GM12878 (cell line): ENCODE data around the gene PDGFC. TPM values are rescaled to one million over a fixed set of nuclear protein-coding genes. Genes with fewer than 3 reads are reported as not detected.

ENCODE experiments used
- ATAC-seq: fragments of 200-7000 bp; cut with Tn5 transposase; 3 replicates; pipeline ENCODE4 v1.9.1; 2020; ENCODE audit warnings: mild to moderate bottlenecking, moderate library complexity
- BruUV-seq: library from RNA; stranded (reverse); fragments of 400-500 nt; replicated peaks from 2 replicates; lab custom pipeline; 2021; lab: Mats Ljungman, UMichigan
- CTCF ChIA-PET: fragments of 300-600 bp; sonication (Branson Sonifier 250); formaldehyde crosslinking; extraction: SDS; loops from one replicate; lab custom pipeline; 2021; ENCODE audit warnings: inconsistent platforms; lab: Yijun Ruan, JAX
- POLR2A ChIA-PET: fragments of 350-600 bp; formaldehyde crosslinking; extraction: SDS; loops from one replicate; lab custom pipeline; 2021; ENCODE audit warnings: inconsistent platforms; lab: Charles Lee
- RAD21 ChIA-PET: fragments of 300-600 bp; sonication (Branson Sonifier 250); formaldehyde crosslinking; loops from one replicate; lab custom pipeline; 2023; ENCODE audit warnings: antibody characterized with exemption; ENCODE audit not compliant: unreplicated experiment; lab: Charles Lee
- SMC1A ChIA-PET: fragments of 300-600 bp; sonication (Branson Sonifier 250); formaldehyde crosslinking; loops from one replicate; lab custom pipeline; 2023; ENCODE audit not compliant: unreplicated experiment, uncharacterized antibody; lab: Charles Lee
- DNase-seq: peaks from one replicate; pipeline ENCODE4 v3.0.0-alpha.2; 2011; ENCODE audit warnings: low read depth, low spot score
- FAIRE-seq: peaks from 3 replicates; lab custom pipeline; 2011; peaks lifted over from hg19 to GRCh38; lab: Jason Lieb, UNC
- H2AFZ ChIP-seq: 2 replicates; pipeline ENCODE4 v1.6.0; 2011; ENCODE audit warnings: low read depth, low read length, control low read depth; ENCODE audit not compliant: control insufficient read depth
- H3K27ac ChIP-seq: 2 replicates; pipeline ENCODE4 v1.5.1; 2011; ENCODE audit warnings: control low read depth; ENCODE audit not compliant: control insufficient read depth, insufficient read depth
- H3K27me3 ChIP-seq, 2 experiments: replicated peaks in 1 of 2; 2 replicates each; pipeline versions ENCODE4 v1.6.0 to v1.6.1; 2011; ENCODE audit warnings: low read length in 1 of 2; ENCODE audit not compliant: control insufficient read depth in 2 of 2, insufficient read depth in 2 of 2
- H3K36me3 ChIP-seq, 2 experiments: 2 replicates each; pipeline ENCODE4 v1.5.1; 2011; ENCODE audit warnings: low read length in 1 of 2; ENCODE audit not compliant: control insufficient read depth in 2 of 2, insufficient read depth in 2 of 2
- H3K4me1 ChIP-seq: 2 replicates; pipeline ENCODE4 v1.6.1; 2011; ENCODE audit warnings: mild to moderate bottlenecking, low read length, moderate library complexity, mixed read lengths; ENCODE audit not compliant: control insufficient read depth, insufficient read depth
- H3K4me2 ChIP-seq: 2 replicates; pipeline ENCODE4 v1.6.0; 2011; ENCODE audit warnings: control low read depth; ENCODE audit not compliant: control insufficient read depth, insufficient read depth
- H3K4me3 ChIP-seq: fragments of 200-600 bp; sonication (generic); 2 replicates; pipeline ENCODE4 v1.5.1; 2016
- H3K79me2 ChIP-seq: 2 replicates; pipeline ENCODE4 v1.6.0; 2011; ENCODE audit warnings: low read length; ENCODE audit not compliant: control insufficient read depth, insufficient read depth
- H3K9ac ChIP-seq: 2 replicates; pipeline ENCODE4 v1.8.0; 2011; ENCODE audit warnings: low read length, control low read depth, mixed read lengths; ENCODE audit not compliant: control insufficient read depth, insufficient read depth
- H3K9me3 ChIP-seq: replicated peaks from 3 replicates; pipeline ENCODE4 v1.5.1; 2011; ENCODE audit warnings: mild to moderate bottlenecking, low read length; ENCODE audit not compliant: control insufficient read depth, insufficient read depth
- H4K20me1 ChIP-seq: 2 replicates; pipeline ENCODE4 v1.6.0; 2011; ENCODE audit not compliant: control insufficient read depth, insufficient read depth
- BACH1 ChIP-seq: fragments of 450-650 bp; IDR thresholded peaks from 2 replicates; pipeline ENCODE4 v1.6.1; 2017; ENCODE audit warnings: mild to moderate bottlenecking, borderline replicate concordance
- CEBPB ChIP-seq, 2 experiments: fragments of 150-350 bp in 1 of 2; IDR thresholded peaks; 2 replicates each; pipeline ENCODE4 v1.6.1; 2012 to 2014; ENCODE audit warnings: low read depth in 2 of 2, low read length in 2 of 2, borderline replicate concordance in 1 of 2, inconsistent platforms in 1 of 2
- CREB1 ChIP-seq: IDR thresholded peaks from 2 replicates; pipeline ENCODE4 v1.6.1; 2012; ENCODE audit warnings: low read depth, mild to moderate bottlenecking, inconsistent platforms
- MXI1 ChIP-seq: fragments of 150-350 bp; IDR thresholded peaks from 2 replicates; pipeline ENCODE4 v1.6.1; 2011; ENCODE audit warnings: low read depth, mild to moderate bottlenecking, inconsistent platforms, low read length, improper control_type of control experiment
- POLR2A ChIP-seq: IDR thresholded peaks from 2 replicates; pipeline ENCODE4 v1.6.1; 2011; ENCODE audit warnings: low read depth, mild to moderate bottlenecking, low read length
- POU2F2 ChIP-seq: IDR thresholded peaks from 3 replicates; pipeline ENCODE4 v1.6.1; 2011; ENCODE audit warnings: low read depth, mild to moderate bottlenecking, low read length, borderline replicate concordance
- SPI1 ChIP-seq: IDR thresholded peaks from 2 replicates; pipeline ENCODE4 v1.6.1; 2011; ENCODE audit warnings: low read depth, mild to moderate bottlenecking, low read length, moderate library complexity, borderline replicate concordance; ENCODE audit not compliant: insufficient read depth
- TCF3 ChIP-seq: IDR thresholded peaks from 2 replicates; pipeline ENCODE4 v1.6.1; 2012; ENCODE audit warnings: low read depth, mild to moderate bottlenecking, low read length, borderline replicate concordance; ENCODE audit not compliant: insufficient read depth
- WGBS: methylation state at CpG from one replicate; pipeline ENCODE4 v1.1.6; 2016; ENCODE audit warnings: low lambda C conversion rate; ENCODE audit not compliant: insufficient replicate concordance, insufficient coverage; ENCODE audit errors: missing lambda C conversion rate; 5-methylcytosine and 5-hydroxymethylcytosine counted together
- in situ Hi-C: fragments of 300-500 bp; cut with MboI; formaldehyde crosslinking; loops from 9 replicates; pipeline ENCODE4 v1.14.3; 2018; ENCODE audit warnings: mixed read lengths
- intact Hi-C: fragments of 100-400 bp; cut with micrococcal nuclease; formaldehyde crosslinking; loops from one replicate; pipeline ENCODE4 v1.14.2; 2022; ENCODE audit not compliant: unreplicated experiment
- polyA plus RNA-seq, 11 experiments: library from polyadenylated mRNA; depleted of rRNA in 4 of 11; unstranded in 6 of 11; stranded (reverse) in 5 of 11; fragments of >200 nt; fragmentation: Nextera tagmentation in 4 of 11; fragmentation: Illumina TruSeq in 1 of 11; extraction: Ambion mirVana in 4 of 11; extraction: Trizol in 1 of 11; gene quantifications; 1 replicate in 1 of 11; 2 replicates in 10 of 11; pipeline versions ENCODE4 v1.2.1 to v1.2.3, GENCODE V29; 2011 to 2016; ENCODE audit warnings: inconsistent platforms in 2 of 11, missing spikeins in 2 of 11, low read depth in 1 of 11
- total RNA-seq, 4 experiments: library from RNA; depleted of rRNA in 3 of 4; stranded (reverse); fragments of >200 nt in 3 of 4; fragmentation: Illumina TruSeq in 1 of 4; extraction: Trizol in 1 of 4; gene quantifications; 2 replicates each; pipeline versions ENCODE4 v1.2.1 to v1.2.3, GENCODE V29; 2013 to 2021
- TF ChIP-seq, protein P1 (sequence below): fragments of 450-650 bp; IDR thresholded peaks from 2 replicates; pipeline ENCODE4 v1.6.1; 2014; ENCODE audit warnings: mild to moderate bottlenecking
- TF ChIP-seq, protein P2 (sequence below): fragments of 450-650 bp; conservative IDR thresholded peaks from 2 replicates; pipeline ENCODE4 v1.6.1; 2017; ENCODE audit warnings: mild to moderate bottlenecking, moderate library complexity
- TF ChIP-seq, protein P3 (sequence below): fragments of 150-350 bp; IDR thresholded peaks from 2 replicates; pipeline ENCODE4 v1.6.1; 2016; ENCODE audit warnings: low read depth, low read length
- TF ChIP-seq, protein P4 (sequence below): IDR thresholded peaks from 2 replicates; pipeline ENCODE4 v1.6.1; 2012; ENCODE audit warnings: low read depth, low read length, improper control_type of control experiment

PDGFC gene
- total and polyA plus RNA-seq, 10 of the 15 experiments (the other 5 are each of a cell fraction or from before 2014, with no cell fraction given) = 0.02 to 0.18 TPM; not detected in 8

GRCh38 chr4:156762851-156763250, 208.7 kb downstream of the PDGFC start:
- intact Hi-C loops (no loop called here), in situ Hi-C loops (no loop called here)
- H3K4me3 ChIP-seq = no peak overlapping the region
- CTCF ChIA-PET = no interaction called here
- FAIRE-seq (no peak), DNase-seq (no peak), ATAC-seq (no peak)
- no peak overlapping the region for H3K9ac ChIP-seq
- no TSS peak for BruUV-seq
- SMC1A ChIA-PET = interaction anchor here (0.6 to 1.4 kb wide), 3 partner anchors 10 to 32 kb away, joined by 3 to 6 read pairs (median 3); no protein-coding TSS in a partner anchor
- H4K20me1 ChIP-seq = no peaks in the 10 kb centered on the region
- no peak overlapping the region for H2AFZ ChIP-seq
- no peaks in the 10 kb centered on the region for H3K36me3 ChIP-seq
- no peaks in the 10 kb centered on the region for H3K4me1 ChIP-seq
- TF ChIP-seq, protein P1, sequence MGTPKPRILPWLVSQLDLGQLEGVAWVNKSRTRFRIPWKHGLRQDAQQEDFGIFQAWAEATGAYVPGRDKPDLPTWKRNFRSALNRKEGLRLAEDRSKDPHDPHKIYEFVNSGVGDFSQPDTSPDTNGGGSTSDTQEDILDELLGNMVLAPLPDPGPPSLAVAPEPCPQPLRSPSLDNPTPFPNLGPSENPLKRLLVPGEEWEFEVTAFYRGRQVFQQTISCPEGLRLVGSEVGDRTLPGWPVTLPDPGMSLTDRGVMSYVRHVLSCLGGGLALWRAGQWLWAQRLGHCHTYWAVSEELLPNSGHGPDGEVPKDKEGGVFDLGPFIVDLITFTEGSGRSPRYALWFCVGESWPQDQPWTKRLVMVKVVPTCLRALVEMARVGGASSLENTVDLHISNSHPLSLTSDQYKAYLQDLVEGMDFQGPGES = no peak
- TF ChIP-seq, protein P2, sequence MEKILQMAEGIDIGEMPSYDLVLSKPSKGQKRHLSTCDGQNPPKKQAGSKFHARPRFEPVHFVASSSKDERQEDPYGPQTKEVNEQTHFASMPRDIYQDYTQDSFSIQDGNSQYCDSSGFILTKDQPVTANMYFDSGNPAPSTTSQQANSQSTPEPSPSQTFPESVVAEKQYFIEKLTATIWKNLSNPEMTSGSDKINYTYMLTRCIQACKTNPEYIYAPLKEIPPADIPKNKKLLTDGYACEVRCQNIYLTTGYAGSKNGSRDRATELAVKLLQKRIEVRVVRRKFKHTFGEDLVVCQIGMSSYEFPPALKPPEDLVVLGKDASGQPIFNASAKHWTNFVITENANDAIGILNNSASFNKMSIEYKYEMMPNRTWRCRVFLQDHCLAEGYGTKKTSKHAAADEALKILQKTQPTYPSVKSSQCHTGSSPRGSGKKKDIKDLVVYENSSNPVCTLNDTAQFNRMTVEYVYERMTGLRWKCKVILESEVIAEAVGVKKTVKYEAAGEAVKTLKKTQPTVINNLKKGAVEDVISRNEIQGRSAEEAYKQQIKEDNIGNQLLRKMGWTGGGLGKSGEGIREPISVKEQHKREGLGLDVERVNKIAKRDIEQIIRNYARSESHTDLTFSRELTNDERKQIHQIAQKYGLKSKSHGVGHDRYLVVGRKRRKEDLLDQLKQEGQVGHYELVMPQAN = no peak
- TF ChIP-seq CREB1 (no peak), POU2F2 (no peak), POLR2A (no peak), TCF3 (no peak), BACH1 (no peak), SPI1 (no peak), MXI1 (no peak), CEBPB (IDR thresholded peaks at IDR 0.05; ENCODE audit: borderline replicate concordance in 1 of 2, low read depth in 2 of 2, low read length in 2 of 2) (no peak)
- TF ChIP-seq, protein P3, sequence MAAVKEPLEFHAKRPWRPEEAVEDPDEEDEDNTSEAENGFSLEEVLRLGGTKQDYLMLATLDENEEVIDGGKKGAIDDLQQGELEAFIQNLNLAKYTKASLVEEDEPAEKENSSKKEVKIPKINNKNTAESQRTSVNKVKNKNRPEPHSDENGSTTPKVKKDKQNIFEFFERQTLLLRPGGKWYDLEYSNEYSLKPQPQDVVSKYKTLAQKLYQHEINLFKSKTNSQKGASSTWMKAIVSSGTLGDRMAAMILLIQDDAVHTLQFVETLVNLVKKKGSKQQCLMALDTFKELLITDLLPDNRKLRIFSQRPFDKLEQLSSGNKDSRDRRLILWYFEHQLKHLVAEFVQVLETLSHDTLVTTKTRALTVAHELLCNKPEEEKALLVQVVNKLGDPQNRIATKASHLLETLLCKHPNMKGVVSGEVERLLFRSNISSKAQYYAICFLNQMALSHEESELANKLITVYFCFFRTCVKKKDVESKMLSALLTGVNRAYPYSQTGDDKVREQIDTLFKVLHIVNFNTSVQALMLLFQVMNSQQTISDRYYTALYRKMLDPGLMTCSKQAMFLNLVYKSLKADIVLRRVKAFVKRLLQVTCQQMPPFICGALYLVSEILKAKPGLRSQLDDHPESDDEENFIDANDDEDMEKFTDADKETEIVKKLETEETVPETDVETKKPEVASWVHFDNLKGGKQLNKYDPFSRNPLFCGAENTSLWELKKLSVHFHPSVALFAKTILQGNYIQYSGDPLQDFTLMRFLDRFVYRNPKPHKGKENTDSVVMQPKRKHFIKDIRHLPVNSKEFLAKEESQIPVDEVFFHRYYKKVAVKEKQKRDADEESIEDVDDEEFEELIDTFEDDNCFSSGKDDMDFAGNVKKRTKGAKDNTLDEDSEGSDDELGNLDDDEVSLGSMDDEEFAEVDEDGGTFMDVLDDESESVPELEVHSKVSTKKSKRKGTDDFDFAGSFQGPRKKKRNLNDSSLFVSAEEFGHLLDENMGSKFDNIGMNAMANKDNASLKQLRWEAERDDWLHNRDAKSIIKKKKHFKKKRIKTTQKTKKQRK = no peak
- TF ChIP-seq, protein P4, sequence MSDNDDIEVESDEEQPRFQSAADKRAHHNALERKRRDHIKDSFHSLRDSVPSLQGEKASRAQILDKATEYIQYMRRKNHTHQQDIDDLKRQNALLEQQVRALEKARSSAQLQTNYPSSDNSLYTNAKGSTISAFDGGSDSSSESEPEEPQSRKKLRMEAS = no peak
- no peaks in the 10 kb centered on the region for H3K27me3 ChIP-seq
- 20% methylated on average over 8 of the region's 8 CpGs for WGBS
- POLR2A ChIA-PET = no interaction called here
- RAD21 ChIA-PET = no interaction called here
- no peak overlapping the region for H3K4me2 ChIP-seq
- no peaks in the 10 kb centered on the region for H3K79me2 ChIP-seq
- no peak overlapping the region for H3K27ac ChIP-seq
- no peaks in the 10 kb centered on the region for H3K9me3 ChIP-seq
